DMS53 treated with DMSO at 0.1 percent for 48 hours (cell line): ENCODE measurements around the gene OLIG1.

Experiments
- DNase-seq: peaks from one replicate; lab custom pipeline; 2025; ENCODE audit not compliant: unreplicated experiment; lab: John Stamatoyannopoulos, UW

The OLIG1 gene

DNA sequence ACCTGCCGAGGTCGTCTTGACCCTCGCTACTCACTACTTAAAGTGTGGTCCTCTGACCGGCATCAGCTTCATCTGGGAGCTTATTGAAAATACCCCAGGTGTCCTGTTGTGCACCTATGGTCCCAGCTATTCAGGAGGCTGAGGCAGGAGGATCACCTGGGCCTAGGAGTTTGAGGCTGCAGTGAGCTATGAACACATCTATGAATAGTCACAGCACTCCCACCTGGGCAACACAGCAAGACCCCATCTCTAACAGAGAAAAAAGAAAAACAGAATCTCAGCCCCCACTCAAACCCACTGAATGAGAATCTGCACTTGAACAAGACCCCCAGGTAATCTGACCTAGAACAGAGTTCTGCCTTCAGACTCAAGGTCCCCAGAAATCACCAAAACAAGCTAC, 8.7 kb upstream of the OLIG1 start:
- no peak for DNase-seq

DNA sequence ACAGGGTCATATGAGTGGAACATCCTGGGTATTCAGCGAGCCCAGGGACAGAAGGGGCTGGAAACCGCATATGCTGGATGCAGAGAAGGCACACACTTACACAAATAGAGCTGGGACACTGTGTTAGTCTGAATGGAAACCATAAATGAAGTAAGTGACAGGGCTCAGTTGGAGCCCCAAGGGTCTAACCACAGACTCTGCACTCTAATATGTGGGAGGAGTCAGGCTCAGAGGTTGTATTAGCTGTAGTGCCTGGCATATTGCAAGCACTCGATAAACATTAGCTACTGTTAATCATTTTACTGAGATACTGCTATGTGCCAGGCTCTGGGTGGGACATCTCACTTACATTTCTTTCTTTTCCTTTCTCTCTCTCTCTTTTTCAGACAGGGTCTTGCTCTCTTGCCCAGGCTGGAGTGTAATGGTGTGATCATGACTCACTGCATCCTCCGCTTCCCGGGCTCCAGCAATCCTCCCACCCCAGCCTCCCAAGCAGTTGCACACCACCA, 6.5 kb upstream of the OLIG1 start:
- no peak for DNase-seq

DNA sequence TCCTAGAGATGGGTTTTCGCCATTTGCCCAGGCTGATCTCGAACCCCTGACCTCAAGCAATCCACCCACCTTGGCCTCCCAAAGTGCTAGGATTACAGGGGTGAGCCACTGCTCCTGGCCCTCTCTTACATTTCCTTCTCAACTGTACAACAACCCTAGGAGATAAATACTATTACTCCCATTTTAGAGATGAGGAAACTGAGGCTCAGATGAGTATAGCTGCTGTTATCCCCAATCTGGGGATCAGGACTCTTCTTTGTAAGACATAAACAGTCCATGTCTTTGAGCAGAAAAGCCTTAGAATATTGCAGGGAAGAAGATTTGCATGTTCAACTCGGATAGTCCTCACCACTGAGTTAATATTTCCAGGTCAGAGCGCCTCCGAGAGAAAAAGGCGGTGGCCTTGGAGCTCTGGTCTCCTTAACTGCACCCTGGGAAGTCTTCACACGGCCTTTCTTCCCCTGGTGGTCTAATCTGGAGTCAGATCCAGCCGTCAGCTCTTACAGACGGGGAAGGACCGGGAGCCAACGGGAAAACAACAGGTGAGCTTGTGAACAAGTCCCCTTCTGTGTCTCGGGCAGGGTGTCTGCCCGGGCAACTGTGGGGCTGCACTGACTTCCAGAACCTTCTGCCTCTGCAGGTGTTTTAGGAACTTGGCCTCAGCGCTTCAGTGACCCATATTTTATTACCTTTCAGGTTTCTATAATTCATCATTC, 5.9 kb upstream of the OLIG1 start:
- no peak for DNase-seq

DNA sequence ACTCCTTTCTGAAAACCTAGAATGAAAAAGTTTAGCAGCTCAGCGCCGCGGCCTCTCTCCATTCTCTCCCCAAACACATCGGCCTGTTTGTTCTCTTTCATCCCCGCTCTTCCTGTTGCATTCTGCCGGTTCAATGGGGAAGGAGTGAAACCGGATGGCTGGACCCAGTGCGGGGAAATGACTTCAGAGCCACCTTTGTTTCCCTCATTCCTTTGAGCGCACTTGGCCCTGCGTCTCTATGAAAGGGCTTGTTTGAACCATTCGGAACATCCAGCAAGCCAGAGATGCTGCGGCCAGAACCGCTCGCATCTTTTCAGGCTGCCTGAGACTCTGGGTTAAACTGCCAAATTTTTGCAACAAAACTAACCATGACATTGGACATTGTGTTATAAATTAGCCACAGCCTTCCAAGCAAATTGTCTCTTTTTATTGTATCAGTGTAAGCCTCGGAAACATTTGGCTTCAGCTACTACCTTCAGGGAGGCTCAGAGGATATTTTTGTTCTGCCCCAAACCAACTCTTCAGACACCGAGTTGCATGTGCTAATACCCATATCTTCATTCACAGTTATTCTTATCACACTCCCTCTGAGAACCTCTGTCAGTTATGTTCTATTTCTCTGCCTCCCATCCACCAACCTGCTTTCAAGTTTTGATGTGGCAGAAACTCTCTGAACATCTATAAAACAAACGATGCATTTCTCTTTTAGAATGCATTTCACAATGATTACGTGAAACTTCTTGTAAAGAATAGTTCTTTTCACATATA, 5.1 kb upstream of the OLIG1 start:
- DNase-seq: no peak

DNA sequence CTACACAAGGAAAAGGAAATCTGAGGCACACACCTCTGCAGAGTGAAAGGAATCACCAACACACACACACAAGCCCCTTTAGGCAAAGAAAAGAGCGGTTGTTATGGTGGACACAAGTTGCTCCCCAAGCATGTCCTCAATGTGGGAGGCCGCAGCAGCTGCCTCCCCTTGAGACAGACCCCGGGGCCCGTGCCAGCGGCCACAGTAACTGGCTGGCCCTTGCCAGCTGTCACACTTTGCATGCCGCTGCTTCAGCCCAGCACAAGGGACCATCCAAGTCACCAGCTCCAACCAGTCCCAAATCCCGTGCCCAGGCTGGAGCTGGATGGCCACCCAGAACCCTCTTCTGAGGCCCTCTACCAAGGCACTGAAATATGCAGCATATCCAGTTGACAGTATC, 2.9 kb upstream of the OLIG1 start:
- no peak for DNase-seq

DNA sequence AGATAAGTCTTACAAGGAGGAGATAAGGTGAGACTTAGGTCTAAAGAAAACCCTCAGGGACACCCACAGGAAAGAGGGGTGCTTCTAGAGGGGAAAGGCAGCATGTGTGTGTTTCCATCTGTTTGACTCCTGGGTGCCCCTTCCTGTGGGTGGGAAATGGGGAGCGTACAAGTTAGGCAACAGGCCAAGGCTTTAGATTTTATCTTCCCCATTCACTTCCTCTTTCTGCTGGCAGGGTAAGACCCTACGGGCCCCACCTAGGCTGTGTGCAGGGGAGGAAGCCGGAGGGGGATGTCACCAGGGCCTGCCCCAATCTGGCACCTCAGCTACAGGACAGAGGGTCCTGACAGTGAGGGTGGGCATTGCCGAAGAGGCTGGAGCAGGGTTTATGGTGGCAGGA, 2.5 kb upstream of the OLIG1 start:
- no peak for DNase-seq

DNA sequence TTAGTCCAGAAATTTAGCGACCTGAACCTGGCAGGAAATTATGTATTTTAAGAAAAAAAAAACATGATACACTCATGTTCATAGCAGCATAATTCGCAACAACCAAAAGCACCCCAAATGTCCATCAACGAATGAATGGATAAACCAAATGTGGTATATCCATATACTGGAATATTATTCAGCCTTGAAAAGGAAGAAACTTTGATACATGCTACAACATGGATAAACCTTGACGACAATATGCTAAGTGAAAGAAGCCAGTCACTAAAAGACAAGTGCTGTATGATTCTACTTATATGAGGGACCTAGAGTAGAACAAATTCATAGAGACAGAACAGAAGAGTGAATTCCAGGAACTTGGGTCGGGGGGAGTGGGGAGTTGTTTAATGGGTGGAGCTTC, 698 bp upstream of the OLIG1 start:
- DNase-seq: no peak

DNA sequence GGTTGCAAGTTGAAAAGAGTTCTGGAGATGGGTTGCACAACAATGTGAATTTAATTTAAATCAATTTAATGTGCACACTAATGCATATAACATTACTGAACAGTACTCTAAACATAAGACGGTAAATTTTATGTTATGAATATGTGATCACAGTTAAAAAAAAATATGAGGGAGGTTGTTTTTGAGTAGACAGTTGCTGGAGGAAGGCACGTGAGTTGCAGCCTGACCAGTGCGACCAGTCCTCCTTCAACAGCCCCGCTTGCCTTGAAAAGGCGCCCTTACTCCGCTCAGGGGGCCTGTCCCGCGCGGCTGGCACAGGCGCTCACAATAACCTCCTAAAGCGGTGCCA, 322 bp upstream of the OLIG1 start:
- DNase-seq: no peak

DNA sequence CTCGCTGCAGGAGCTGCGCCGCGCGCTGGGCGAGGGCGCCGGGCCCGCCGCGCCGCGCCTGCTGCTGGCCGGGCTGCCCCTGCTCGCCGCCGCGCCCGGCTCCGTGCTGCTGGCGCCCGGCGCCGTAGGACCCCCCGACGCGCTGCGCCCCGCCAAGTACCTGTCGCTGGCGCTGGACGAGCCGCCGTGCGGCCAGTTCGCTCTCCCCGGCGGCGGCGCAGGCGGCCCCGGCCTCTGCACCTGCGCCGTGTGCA, 730 bp downstream of the OLIG1 start:
- no peak for DNase-seq

DNA sequence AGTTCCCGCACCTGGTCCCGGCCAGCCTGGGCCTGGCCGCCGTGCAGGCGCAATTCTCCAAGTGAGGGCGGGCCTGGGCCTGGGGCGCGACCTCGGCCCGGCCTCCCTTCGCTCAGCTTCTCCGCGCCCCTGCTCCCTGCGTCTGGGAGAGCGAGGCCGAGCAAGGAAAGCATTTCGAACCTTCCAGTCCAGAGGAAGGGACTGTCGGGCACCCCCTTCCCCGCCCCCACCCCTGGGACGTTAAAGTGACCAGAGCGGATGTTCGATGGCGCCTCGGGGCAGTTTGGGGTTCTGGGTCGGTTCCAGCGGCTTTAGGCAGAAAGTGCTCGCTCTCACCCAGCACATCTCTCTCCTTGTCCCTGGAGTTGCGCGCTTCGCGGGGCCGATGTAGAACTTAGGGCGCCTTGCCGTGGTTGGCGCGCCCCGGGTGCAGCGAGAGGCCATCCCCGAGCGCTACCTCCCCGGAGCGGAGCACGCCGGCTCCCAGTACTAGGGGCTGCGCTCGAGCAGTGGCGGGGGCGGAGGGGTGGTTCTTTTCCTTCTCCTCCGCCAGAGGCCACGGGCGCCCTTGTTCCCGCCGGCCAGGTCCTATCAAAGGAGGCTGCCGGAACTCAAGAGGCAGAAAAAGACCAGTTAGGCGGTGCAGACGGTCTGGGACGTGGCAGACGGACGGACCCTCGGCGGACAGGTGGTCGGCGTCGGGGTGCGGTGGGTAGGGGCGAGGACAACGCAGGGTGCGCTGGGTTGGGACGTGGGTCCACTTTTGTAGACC, 1.2 kb downstream of the OLIG1 start:
- DNase-seq: no peak

DNA sequence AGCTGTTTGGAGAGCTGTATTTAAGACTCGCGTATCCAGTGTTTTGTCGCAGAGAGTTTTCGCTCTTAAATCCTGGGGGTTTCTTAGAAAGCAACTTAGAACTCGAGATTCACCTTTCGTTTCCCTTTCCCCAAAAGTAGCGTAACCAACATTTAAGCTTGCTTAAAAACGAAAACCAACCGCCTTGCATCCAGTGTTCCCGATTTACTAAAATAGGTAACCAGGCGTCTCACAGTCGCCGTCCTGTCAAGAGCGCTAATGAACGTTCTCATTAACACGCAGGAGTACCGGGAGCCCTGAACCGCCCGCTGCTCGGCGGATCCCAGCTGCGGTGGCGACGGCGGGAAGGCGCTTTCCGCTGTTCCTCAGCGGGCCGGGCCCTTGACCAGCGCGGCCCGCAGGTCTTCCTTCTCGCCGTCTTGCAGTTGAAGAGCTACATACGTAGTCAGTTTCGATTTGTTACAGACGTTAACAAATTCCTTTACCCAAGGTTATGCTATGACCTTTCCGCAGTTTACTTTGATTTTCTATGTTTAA, 1.9 kb downstream of the OLIG1 start:
- peak; percentile 10 for DNase-seq

DNA sequence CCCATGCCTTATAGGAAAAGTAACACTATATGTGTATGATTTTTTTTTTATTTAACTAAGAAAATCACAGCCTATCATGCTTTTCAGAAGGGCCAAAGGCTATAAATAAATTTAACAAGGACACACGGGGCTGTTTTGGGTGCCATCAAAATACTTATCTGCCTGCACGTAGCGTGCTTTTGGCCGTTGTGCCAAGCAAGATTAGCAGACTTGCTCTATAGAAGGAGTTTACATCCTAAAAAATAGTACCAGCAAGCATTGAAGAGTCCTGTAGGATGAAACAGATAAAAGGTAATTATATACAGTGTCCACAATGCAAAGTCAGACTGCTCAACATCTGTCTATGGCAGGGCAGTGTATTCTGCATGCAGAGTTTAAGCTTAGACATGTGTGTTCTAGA, 3.7 kb downstream of the OLIG1 start:
- no peak for DNase-seq

DNA sequence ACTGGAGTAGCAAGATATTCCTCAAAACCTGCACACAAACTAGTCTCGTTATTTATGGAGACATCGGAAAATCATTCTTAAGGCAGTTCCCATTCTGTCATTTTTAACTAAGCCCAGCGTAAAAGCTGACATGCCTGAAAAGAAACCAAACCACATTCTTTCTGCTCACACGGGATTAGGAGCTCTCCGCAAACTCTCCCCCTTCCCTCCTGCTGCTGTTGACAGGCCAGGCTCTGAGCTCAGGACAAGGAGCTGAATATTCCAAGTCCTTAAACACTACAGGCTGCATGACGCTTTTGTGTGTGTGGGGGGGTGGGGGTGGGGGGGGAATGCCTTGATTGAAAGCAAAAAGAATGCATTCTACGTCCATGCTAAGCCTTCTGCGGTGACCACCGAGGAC, 5.2 kb downstream of the OLIG1 start:
- no peak for DNase-seq

DNA sequence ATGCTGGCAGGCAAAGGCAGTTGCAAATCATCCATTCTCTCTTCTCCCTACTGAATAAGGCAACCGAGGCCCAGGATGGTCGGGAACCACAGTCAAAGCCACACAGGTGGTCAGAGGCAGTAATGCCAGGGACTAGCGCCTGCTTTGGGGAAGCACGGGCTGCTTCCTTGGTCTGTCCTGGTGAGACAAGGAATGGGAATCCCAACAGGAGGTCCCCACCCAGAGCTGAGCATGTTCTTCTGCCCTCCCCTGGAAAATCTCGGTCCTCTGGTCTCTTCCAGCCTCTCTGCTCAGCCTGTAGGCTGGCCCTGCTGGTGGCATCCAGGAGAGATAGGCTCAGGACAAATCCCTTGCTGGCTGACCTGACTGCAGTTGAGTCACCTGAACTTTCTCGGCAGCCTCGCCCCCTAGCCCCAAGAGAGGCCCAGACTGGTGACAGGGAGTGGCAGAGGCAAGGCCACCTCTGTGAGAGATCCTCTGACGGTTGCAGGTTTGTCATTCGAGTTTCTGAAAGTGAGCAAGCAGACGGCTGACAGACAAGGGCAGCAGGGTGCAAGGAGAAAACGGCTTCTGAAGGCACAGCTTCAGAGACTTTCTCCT, 5.8 kb downstream of the OLIG1 start:
- no peak for DNase-seq

DNA sequence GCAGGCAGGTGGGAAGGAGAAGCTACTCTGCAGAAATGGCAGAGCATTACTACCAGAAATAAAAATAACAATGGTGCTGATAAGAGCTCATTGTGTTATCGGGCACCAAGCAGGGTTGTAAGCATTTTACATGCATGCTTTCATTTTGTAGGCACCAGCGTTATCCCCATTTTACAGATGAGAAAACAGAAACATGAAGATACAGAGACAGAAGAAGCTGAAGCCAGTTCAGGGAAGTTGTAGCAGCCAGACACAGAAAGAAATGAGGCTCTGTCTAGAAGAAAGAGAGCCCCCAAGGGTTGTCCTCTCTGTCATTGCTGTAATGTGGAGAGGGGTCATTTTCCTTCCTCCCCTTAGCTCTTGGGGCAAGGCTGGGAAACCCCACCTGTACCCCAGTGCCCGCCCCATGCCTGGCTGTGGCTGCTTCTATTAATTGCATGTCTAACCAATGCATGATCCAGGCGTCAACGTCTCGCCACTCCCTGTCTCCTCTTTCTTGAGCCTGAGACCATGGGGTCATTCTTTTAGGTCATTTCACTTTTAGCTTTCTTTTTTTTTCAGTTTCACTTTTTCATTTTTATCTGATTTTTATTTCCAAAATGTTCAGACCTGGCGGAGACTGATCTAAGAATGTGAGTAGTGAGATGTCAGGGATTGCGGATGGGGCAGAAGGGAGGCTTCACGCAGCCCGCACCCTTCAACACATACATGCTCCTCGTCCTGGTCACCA, 6.8 kb downstream of the OLIG1 start:
- DNase-seq: no peak

DNA sequence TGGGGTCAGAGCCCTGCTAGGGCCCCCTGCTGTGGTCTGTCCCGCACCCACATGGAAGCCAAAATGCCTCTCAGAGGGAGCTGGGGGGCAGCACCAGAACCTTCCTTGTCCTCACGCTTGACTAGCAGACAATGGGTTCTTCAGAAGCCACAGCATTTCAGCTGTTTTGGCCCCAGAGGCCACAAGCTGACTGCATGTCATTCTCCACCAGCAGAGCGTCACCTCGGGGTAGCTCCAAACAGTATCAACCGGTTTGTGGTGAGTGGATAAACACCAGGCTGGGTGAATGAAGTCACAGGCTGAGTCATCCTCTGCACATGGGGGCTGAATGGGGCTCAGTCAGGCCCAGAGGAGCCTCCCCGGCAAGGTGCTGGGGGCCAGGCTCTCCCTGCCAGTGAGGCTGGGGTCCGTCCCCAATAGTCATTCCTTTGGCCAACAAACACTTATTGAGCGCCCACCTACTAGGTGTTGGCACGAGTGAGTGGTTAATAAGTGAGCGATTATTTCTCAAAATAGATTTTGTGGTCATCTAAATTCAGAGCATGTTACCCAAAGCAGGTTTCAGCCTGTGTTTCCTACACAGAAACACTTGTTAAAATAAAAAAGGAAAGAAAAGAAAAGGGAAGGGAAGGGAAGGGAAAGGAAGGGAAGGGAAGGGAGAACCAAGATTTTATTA, 9.1 kb downstream of the OLIG1 start:
- peak; percentile 85 for DNase-seq

DNA sequence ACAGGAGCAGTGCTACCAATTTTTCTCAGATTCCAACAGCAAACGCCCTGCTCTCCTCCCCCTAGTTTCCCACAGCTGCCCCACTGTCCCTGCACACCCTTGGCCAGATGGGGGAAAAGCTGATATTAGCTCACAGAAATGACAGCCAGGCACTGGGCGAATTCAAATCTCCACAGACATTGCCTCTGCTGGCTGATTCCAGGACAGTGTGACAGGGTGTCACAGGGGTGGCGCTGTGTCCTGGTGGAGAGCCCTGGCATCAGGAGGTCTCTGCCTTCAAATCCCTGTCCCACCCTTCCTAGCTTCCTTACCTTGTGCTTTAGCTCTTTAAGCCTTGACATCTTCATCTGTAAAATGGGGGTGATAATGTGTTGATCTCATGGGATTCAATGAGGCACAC, 10.4 kb downstream of the OLIG1 start:
- no peak for DNase-seq

DNA sequence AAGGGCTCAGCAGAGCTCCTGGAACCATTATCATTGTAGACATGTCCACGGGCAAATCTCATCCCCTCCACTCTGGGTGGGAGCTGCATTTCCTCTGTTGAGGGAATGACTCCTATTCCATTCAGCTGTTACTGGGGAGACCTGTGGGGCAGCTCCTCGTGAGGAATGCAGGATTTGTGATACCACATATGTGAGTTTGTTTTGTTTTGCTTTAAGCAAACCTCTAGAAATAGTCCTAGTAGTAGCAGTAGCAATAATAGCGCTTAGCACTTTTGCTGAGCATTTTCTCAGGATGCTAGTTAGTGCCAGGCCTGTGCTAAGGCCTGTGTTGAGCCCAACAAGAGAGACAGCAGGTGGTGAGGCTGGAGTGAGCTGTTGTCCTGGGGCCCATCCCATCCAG, 10.8 kb downstream of the OLIG1 start:
- DNase-seq: no peak

DNA sequence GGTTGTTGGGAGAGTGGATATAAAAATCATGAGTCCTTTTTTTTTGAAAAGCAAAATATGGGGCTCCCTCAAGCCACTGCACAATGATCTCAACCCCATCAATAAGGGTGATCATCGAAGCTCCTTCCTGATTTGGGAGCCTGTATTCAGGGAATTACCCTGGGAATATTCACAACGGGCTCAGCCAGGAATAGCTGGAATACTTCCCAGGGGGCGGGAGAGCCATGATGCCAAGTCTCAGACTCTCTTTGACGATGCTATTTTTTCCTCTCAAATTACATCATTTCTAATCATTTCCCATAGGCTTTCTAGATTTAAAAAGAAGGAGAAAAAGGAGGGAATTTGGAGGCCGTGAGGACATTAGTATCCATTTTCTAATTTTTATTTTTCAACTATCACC, 18.4 kb downstream of the OLIG1 start:
- DNase-seq: no peak

DNA sequence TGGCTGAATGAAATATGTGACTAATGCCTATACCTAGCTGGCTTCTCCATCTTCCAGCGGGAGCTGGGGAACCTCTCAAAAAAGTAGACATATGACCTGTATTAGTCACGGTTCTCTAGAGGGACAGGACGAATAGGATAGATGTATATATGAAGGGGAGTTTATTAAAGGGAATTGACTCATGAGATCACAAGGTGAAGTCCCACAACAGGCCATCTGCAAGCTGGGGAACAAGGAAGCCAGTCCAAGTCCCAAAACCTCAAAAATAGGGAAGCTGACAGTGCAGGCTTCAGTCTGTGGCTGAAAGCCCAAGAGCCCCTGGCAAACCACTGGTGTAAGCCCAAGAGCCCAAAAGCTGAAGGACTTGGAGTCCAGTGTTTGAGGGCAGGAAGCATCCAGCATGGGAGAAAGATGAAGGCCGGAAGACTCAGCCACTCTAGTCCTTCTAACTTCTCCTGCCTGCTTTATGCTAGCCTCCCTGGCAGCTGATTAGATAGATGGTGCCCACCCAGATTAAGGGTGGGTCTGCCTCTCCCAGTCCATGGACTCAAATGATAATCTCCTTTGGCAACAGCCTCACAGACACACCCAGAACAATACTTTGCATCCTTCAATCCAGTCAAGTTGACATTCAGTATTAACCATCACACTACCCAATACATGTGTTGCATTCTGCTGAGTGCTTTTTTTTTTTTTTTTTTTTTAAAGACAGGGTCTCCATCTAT, 19.6 kb downstream of the OLIG1 start:
- DNase-seq: no peak
